HG03095 (cell line): ENCODE measurements around the gene ARHGAP18.

Experiments
- ATAC-seq: cut with Tn5 transposase; IDR thresholded peaks from one replicate; pipeline ENCODE4 v1.9.1; 2021; ENCODE audit warnings: moderate library complexity; ENCODE audit not compliant: unreplicated experiment

The ARHGAP18 gene

GRCh38 chr6:129623008-129623732 lies 86.8 kb downstream of the ARHGAP18 start:
- ATAC-seq, result peak; percentile 56

DNA sequence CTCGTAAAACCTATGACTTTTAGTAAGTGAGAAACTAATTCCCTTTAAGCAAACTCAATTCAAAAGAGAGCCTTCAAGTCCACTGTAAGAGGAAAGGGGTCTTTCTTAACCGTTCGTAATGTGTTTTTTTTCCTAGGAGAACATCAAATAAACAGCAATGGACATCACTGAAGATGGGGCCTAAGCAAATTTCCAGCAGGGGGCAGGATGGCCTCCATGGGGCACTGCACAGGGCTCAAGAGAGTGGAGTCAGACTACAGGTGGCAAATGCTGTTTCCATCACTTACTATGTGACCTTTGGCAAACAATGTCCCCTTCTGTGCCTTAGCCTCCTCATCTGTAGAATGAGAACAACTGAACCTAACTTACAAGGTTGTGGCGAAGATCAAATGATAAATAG lies 88.7 kb downstream of the ARHGAP18 start:
- ATAC-seq, result no peak

DNA sequence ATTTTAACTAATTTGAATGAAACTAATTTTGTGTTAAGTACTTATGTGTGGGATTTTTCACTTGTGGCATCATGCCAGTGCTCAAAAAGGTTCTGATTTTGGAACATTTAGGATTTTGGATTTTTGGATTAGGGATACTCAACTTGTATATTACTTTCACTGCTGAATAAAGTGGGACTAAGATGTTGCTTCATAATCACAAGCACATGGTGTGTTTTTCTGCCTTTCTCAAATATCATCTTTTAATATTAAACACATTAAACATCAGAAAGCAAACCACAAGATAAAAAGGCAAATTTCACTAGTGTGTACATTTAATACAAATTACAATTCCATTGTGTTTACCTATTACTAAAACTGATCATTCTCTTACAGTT lies 89.8 kb downstream of the ARHGAP18 start:
- ATAC-seq, result no peak

DNA sequence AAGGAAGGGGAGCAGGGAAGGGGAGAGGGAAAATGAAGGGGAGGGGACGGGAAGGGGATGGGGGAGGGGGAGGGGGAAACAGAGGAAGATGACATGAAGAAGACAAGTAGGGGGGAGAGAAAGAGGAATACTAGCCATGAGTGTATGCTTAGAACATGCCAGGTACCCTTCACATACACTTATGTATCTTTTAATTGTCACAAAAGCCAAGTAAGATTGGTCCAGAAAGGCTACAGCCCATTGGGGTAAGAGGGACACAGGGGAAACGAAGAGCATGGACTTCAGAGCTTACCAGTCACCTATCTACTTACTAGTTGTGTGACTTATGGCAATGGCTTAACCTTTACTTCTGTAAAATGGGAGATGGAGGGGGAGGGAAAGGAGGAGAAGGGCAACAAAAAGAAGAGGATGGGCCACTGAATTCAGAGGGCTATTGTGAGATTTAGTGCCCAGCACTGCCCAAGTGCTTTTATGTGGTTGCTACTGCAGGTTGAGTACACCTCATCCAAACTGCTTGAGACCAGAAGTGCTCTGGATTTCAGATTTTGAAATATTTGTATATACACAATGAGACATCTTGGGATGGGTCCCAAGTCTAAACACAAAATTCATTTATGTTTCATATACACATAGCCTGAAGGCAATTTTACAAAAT lies 90.3 kb downstream of the ARHGAP18 start:
- no peak for ATAC-seq

GRCh38 chr6:129617986-129618385 lies 92.0 kb downstream of the ARHGAP18 start:
- no peak for ATAC-seq

DNA sequence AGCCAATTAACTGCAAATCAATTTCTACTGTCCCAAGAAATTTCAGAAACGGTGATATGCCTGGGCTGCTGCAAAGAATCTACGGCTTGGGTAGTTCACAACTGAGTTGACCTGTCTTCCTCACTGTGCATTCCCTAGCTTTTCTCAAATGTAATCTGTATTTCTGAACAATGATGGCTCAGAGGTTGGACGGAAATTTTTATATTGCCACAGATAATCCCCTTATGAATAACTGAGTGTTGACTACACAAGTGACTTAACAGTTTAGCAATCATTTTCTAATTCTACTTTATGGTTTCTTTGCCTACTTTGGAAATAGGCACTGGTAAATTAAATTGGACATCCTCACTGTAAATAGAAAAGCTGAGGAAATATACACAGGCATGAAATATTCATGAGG lies 94.5 kb downstream of the ARHGAP18 start:
- ATAC-seq, result no peak

GRCh38 chr6:129615020-129615419 lies 95.0 kb downstream of the ARHGAP18 start:
- ATAC-seq, result no peak

GRCh38 chr6:129614464-129614863 lies 95.5 kb downstream of the ARHGAP18 start:
- ATAC-seq, result no peak

GRCh38 chr6:129612440-129612839 lies 97.5 kb downstream of the ARHGAP18 start:
- ATAC-seq, result no peak

DNA sequence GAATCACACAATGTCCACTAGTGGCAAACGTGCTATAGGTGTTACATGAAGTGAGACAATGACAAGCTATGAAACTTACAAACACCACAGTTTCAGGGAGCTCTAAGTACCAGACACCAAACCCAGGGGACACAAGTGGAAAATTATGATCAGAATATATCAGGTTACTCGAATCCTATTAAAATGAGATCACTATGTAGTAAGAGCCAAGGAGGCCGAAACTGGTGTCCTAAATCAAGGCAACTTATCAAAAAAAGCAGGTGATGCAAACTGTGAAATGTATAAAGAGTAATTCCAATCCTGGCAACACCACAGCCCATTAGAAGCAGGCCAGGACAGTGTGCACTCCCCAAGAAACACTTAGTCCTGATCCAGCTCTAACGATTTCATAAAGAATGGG lies 100.3 kb downstream of the ARHGAP18 start:
- no peak for ATAC-seq

GRCh38 chr6:129608886-129609537 lies 101.0 kb downstream of the ARHGAP18 start:
- no peak for ATAC-seq

- no peak for ATAC-seq
Observed at GRCh38 chr6:129607581-129608186, 102.3 kb downstream of the ARHGAP18 start.

DNA sequence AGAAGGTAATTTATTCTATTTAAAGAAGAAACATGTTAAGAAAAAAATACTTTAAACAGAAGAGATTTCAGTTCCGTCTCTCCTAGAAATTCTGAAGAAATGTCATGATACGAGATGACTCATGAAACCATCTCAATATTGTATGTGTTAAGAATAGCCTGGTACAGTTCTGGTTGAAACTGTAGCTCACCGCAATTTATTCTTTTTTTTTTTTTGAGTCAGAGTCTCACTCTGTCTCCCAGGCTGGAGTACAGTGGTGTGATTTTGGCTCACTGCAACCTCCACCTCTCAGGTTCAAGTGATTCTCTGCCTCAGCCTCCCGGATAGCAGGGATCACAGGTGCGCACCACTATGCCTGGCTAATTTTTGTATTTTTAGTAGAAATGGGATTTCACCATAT lies 103.3 kb downstream of the ARHGAP18 start:
- ATAC-seq, result peak; percentile 74

GRCh38 chr6:129605967-129606366 lies 104.0 kb downstream of the ARHGAP18 start:
- no peak for ATAC-seq

GRCh38 chr6:129605095-129605494 lies 104.9 kb downstream of the ARHGAP18 start:
- ATAC-seq, result no peak

DNA sequence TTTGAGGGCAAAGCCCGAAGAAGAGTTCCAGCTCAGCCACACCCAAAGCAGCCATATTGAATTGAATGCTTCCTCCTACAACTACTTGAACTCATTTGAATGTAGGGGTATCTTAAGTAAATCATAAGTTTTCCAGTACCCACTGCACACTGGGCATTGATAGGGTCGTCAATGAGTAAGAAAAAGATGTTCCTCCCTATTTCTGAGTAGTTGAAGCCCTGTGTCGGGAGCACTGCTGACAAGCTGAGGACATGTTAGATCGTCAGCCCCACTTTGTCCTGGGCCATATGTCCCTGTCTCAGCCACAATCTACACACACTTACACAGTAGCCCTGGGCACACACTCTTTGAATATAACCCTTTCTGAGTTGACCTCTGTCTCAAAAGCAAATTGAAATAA lies 105.7 kb downstream of the ARHGAP18 start:
- no peak for ATAC-seq

GRCh38 chr6:129603741-129604140 lies 106.2 kb downstream of the ARHGAP18 start:
- no peak for ATAC-seq

DNA sequence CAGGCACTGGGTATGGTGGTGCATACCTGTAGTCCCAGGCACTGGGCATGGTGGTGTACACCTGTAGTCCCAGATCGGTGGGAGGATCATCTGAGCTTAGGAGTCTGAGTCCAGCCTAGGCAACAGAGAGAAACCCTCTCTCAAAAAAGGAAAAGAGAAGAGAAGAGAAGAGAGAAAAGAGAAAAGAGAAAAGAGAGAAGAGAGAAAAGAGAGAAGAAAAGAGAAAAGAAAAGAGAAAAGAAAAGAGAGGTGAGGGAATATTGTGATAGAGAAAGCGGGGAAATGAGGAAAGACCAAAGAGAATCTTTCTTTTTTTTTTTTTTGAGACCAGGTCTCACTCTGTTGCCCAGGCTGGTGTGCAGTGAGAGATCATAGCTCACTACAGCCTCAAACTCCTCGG lies 108.7 kb downstream of the ARHGAP18 start:
- no peak for ATAC-seq

DNA sequence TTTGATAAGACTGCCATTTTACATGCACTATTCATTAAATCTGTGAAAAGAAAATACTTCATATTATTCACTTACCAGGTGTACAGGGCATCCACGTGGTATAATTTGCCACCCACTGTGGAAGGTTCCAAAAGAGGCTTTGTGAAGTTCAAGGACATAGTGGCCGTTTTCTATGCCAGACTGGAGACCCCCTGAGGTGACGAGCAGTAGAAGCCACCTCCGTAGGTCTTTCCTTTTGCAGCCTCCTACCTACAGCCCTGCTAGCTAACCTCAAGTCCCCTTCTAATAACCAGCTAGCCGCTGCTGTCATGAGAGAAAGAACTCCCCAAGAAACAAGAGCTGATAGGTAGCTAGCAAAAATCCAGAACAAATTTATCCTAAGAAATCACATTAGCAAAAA lies 110.5 kb downstream of the ARHGAP18 start:
- no peak for ATAC-seq

- ATAC-seq, result peak; percentile 65
Observed at GRCh38 chr6:129598244-129599187, 111.5 kb downstream of the ARHGAP18 start.
